Fibroblast of lung (primary cell): ENCODE data around the gene HMX1. TPM values are rescaled to one million over a fixed set of nuclear protein-coding genes. Genes with fewer than 3 reads are reported as not detected.

Experiments used
- DNase-seq, 2 donors: peaks; one replicate each; pipeline versions ENCODE4 v3.0.0 to v3.0.0-alpha.2; 2010; ENCODE audit warnings: low read depth in 2 of 2
- H2AFZ ChIP-seq: 2 replicates; pipeline ENCODE4 v1.5.1; 2012; ENCODE audit warnings: low read length, control low read depth, inconsistent platforms
- H3K27ac ChIP-seq: 2 replicates; pipeline ENCODE4 v1.5.1; 2011; ENCODE audit warnings: low read length, control low read depth; ENCODE audit not compliant: insufficient read depth
- H3K27me3 ChIP-seq: 2 replicates; pipeline ENCODE4 v1.5.1; 2011; ENCODE audit warnings: mild to moderate bottlenecking, low read length; ENCODE audit not compliant: control insufficient read depth, insufficient read depth
- H3K36me3 ChIP-seq: 2 replicates; pipeline ENCODE4 v1.5.1; 2011; ENCODE audit warnings: low read length; ENCODE audit not compliant: control insufficient read depth, insufficient read depth
- H3K4me1 ChIP-seq: 2 replicates; pipeline ENCODE4 v1.5.1; 2011; ENCODE audit warnings: low read length; ENCODE audit not compliant: control insufficient read depth, insufficient read depth; ENCODE audit errors: extremely low read depth
- H3K4me2 ChIP-seq: 2 replicates; pipeline ENCODE4 v1.5.1; 2011; ENCODE audit warnings: low read length, control low read depth; ENCODE audit not compliant: insufficient read depth; ENCODE audit errors: extremely low read depth
- H3K4me3 ChIP-seq, 4 experiments: fragments of 200-600 bp in 1 of 4; sonication (generic) in 1 of 4; replicated peaks in 1 of 4; 2 replicates each; pipeline ENCODE4 v1.5.1; 2011 to 2016; ENCODE audit warnings: low read length in 4 of 4, low read depth in 3 of 4, mild to moderate bottlenecking in 3 of 4, control low read depth in 2 of 4, inconsistent platforms in 1 of 4, mixed read lengths in 1 of 4; ENCODE audit not compliant: insufficient read depth in 1 of 4; ENCODE audit errors: control extremely low read depth in 1 of 4
- H3K79me2 ChIP-seq: 2 replicates; pipeline ENCODE4 v1.5.1; 2012; ENCODE audit warnings: mild to moderate bottlenecking, low read length, inconsistent platforms; ENCODE audit not compliant: control insufficient read depth, insufficient read depth
- H3K9ac ChIP-seq: 2 replicates; pipeline ENCODE4 v1.5.1; 2011; ENCODE audit warnings: mild to moderate bottlenecking, low read length, control low read depth; ENCODE audit not compliant: insufficient read depth
- H3K9me3 ChIP-seq: 2 replicates; pipeline ENCODE4 v1.5.1; 2012; ENCODE audit warnings: low read depth, low read length; ENCODE audit not compliant: control insufficient read depth, insufficient read depth
- H4K20me1 ChIP-seq: 2 replicates; pipeline ENCODE4 v1.5.1; 2011; ENCODE audit warnings: low read length; ENCODE audit not compliant: control insufficient read depth, insufficient read depth; ENCODE audit errors: extremely low read depth
- CTCF ChIP-seq, 2 donors: IDR thresholded peaks in 1 of 2; conservative IDR thresholded peaks in 1 of 2; 1 replicate in 1 of 2; 2 replicates in 1 of 2; pipeline ENCODE4 v1.5.1; 2011 to 2012; ENCODE audit warnings: low read length in 2 of 2, control low read depth in 1 of 2, inconsistent platforms in 1 of 2, low read depth in 1 of 2, mild to moderate bottlenecking in 1 of 2
- EZH2 ChIP-seq: IDR thresholded peaks from 2 replicates; pipeline ENCODE4 v1.5.1; 2012; ENCODE audit warnings: low read length, control low read depth, mild to moderate bottlenecking; ENCODE audit errors: missing control alignments
- polyA plus RNA-seq, 2 donors: library from polyadenylated mRNA; depleted of rRNA in 1 of 2; stranded (reverse) in 1 of 2; unstranded in 1 of 2; fragments of >200 nt; gene quantifications; 2 replicates each; pipeline ENCODE4 v1.2.1, GENCODE V29; 2011 to 2012; ENCODE audit warnings: missing spikeins in 1 of 2
- total RNA-seq: library from RNA; depleted of rRNA; stranded (reverse); fragments of >200 nt; gene quantifications from 2 replicates; pipeline ENCODE4 v1.2.1, GENCODE V29; 2014

The HMX1 gene
- total and polyA plus RNA-seq, 2 donors (not counting 1 experiment from before 2014, with no cell fraction given), result not detected

GRCh38 chr4:8821151-8821950, 50.3 kb downstream of the HMX1 start:
- no peak for DNase-seq
- Histone ChIP-seq H3K36me3 (no peaks in the 10 kb centered on the region), H4K20me1 (no peaks in the 10 kb centered on the region), H3K79me2 (no peaks in the 10 kb centered on the region), H3K9me3 (no peaks in the 10 kb centered on the region), H3K9ac (no peak overlapping the region), H3K27me3 (no peaks in the 10 kb centered on the region), H3K4me1 (no peaks in the 10 kb centered on the region), H3K4me2 (no peak overlapping the region), H2AFZ (no peak overlapping the region), H3K4me3 (no peak overlapping the region), H3K27ac (no peak overlapping the region)
- TF ChIP-seq EZH2, result no peak
- no peak for TF ChIP-seq CTCF (conservative IDR thresholded peaks at IDR 0.05 in 1 of 2, IDR thresholded peaks at IDR 0.05 in 1 of 2; ENCODE audit: low read depth in 1 of 2, low read length in 2 of 2)

- TF ChIP-seq EZH2, result no peak
- no peak for TF ChIP-seq CTCF (conservative IDR thresholded peaks at IDR 0.05 in 1 of 2, IDR thresholded peaks at IDR 0.05 in 1 of 2; ENCODE audit: low read depth in 1 of 2, low read length in 2 of 2)
- H3K9ac ChIP-seq, result no peak overlapping the region
- H3K27ac ChIP-seq, result no peak overlapping the region
- H3K4me1 ChIP-seq, result no peaks in the 10 kb centered on the region
- H2AFZ ChIP-seq, result no peak overlapping the region
- no peaks in the 10 kb centered on the region for H3K36me3 ChIP-seq
- H3K9me3 ChIP-seq, result no peaks in the 10 kb centered on the region
- H3K4me2 ChIP-seq, result no peak overlapping the region
- no peaks in the 10 kb centered on the region for H3K27me3 ChIP-seq
- no peak overlapping the region for H3K4me3 ChIP-seq
- no peaks in the 10 kb centered on the region for H3K79me2 ChIP-seq
- no peak for DNase-seq
- H4K20me1 ChIP-seq, result no peaks in the 10 kb centered on the region
Measured at GRCh38 chr4:8820178-8821102, 51.2 kb downstream of the HMX1 start.

GRCh38 chr4:8819473-8820177, 52.0 kb downstream of the HMX1 start:
- no peak for DNase-seq
- no peak overlapping the region for H3K27ac ChIP-seq
- no peaks in the 10 kb centered on the region for H3K9me3 ChIP-seq
- H3K27me3 ChIP-seq, result no peaks in the 10 kb centered on the region
- no peaks in the 10 kb centered on the region for H3K79me2 ChIP-seq
- no peak overlapping the region for H3K4me2 ChIP-seq
- H3K9ac ChIP-seq, result no peak overlapping the region
- no peak overlapping the region for H3K4me3 ChIP-seq
- no peaks in the 10 kb centered on the region for H4K20me1 ChIP-seq
- H3K36me3 ChIP-seq, result no peaks in the 10 kb centered on the region
- H2AFZ ChIP-seq, result no peak overlapping the region
- no peaks in the 10 kb centered on the region for H3K4me1 ChIP-seq
- TF ChIP-seq EZH2, result no peak
- TF ChIP-seq CTCF (conservative IDR thresholded peaks at IDR 0.05 in 1 of 2, IDR thresholded peaks at IDR 0.05 in 1 of 2; ENCODE audit: low read depth in 1 of 2, low read length in 2 of 2), result no peak
